CD4-positive, alpha-beta T cell treated with Interleukin-17A for 1 hour (primary cell): ENCODE measurements around the gene TM9SF2.
"Not testable (repeated sequence)": the region's sequence is repeated elsewhere in the genome, so short reads cannot be mapped to it uniquely, and the experiment has no call there.

ENCODE experiments used
- DNase-seq: peaks from one replicate; pipeline ENCODE4 v3.0.0-alpha.2; 2020

TM9SF2 gene

GRCh38 chr13:99542788-99543406 is 41.6 kb downstream of the TM9SF2 start:
- peak; percentile 51 for DNase-seq

- DNase-seq = no peak
Measured at GRCh38 chr13:99545361-99545760, 44.1 kb downstream of the TM9SF2 start.

- no peak for DNase-seq
Measured at GRCh38 chr13:99545979-99546378, 44.7 kb downstream of the TM9SF2 start.

GRCh38 chr13:99546878-99547277 is 45.6 kb downstream of the TM9SF2 start:
- no peak for DNase-seq

GRCh38 chr13:99548448-99548847 is 47.2 kb downstream of the TM9SF2 start:
- DNase-seq = no peak

GRCh38 chr13:99553033-99553432 is 51.8 kb downstream of the TM9SF2 start:
- DNase-seq = no peak

- no peak for DNase-seq
Measured at GRCh38 chr13:99555149-99555548, 53.9 kb downstream of the TM9SF2 start.

- DNase-seq = no peak
Measured at GRCh38 chr13:99556867-99557443, 55.7 kb downstream of the TM9SF2 start.

- no peak for DNase-seq
Measured at GRCh38 chr13:99558570-99559180, 57.4 kb downstream of the TM9SF2 start.

GRCh38 chr13:99559560-99559959 is 58.3 kb downstream of the TM9SF2 start:
- DNase-seq = no peak

GRCh38 chr13:99563404-99563803 is 62.1 kb downstream of the TM9SF2 start:
- no peak for DNase-seq

- no peak for DNase-seq
Measured at GRCh38 chr13:99564386-99564785, 63.1 kb downstream of the TM9SF2 start.

GRCh38 chr13:99565478-99566124 is 64.3 kb downstream of the TM9SF2 start:
- DNase-seq = no peak

GRCh38 chr13:99566125-99567083 is 65.1 kb downstream of the TM9SF2 start:
- DNase-seq = no peak

- not testable (repeated sequence) for DNase-seq
Measured at GRCh38 chr13:99568901-99569300, 67.6 kb downstream of the TM9SF2 start.

- no peak for DNase-seq
Measured at GRCh38 chr13:99572131-99572530, 70.9 kb downstream of the TM9SF2 start.

- no peak for DNase-seq
Measured at GRCh38 chr13:99572921-99573320, 71.6 kb downstream of the TM9SF2 start.

- no peak for DNase-seq
Measured at GRCh38 chr13:99575376-99576120, 74.3 kb downstream of the TM9SF2 start.

- DNase-seq = no peak
Measured at GRCh38 chr13:99577934-99578917, 77.0 kb downstream of the TM9SF2 start.

- DNase-seq = no peak
Measured at GRCh38 chr13:99580500-99581268, 79.4 kb downstream of the TM9SF2 start.
